ENCODE measurements around the gene OR4F16.
"Not testable (repeated sequence)": the region's sequence is repeated elsewhere in the genome, so short reads cannot be mapped to it uniquely, and the experiment has no call there.

The OR4F16 gene

GRCh38 chr1:686554-686953, at the start of gene OR4F16:
TSS of gene OR4F16 (minus strand) at chr1:686654. CDS start at chr1:686654, 0 bp downstream.
- H3K4me1 Mint-ChIP-seq; H3K4me3 Mint-ChIP-seq; H3K27me3 Mint-ChIP-seq (ENCODE audit: low read depth); H3K9me3 Mint-ChIP-seq; H3K36me3 Mint-ChIP-seq (ENCODE audit: low read depth); H3K27ac Mint-ChIP-seq: not testable (repeated sequence)

GRCh38 chr1:733649-734048, 47.2 kb upstream of the OR4F16 start:
- H3K27ac Mint-ChIP-seq; H3K4me3 Mint-ChIP-seq; H3K27me3 Mint-ChIP-seq (ENCODE audit: low read depth); H3K36me3 Mint-ChIP-seq (ENCODE audit: low read depth); H3K9me3 Mint-ChIP-seq; H3K4me1 Mint-ChIP-seq: not testable (repeated sequence)

GRCh38 chr1:727040-727439, 40.6 kb upstream of the OR4F16 start:
- not testable (repeated sequence) for H3K4me3 Mint-ChIP-seq; H3K27ac Mint-ChIP-seq; H3K27me3 Mint-ChIP-seq (ENCODE audit: low read depth); H3K36me3 Mint-ChIP-seq (ENCODE audit: low read depth); H3K9me3 Mint-ChIP-seq; H3K4me1 Mint-ChIP-seq

Measured in nephron (organoid).